ENCODE measurements around the gene API5.
"Not testable (repeated sequence)": the region's sequence is repeated elsewhere in the genome, so short reads cannot be mapped to it uniquely, and the experiment has no call there.

API5 gene

GRCh38 chr11:43328482-43328881 lies 16.7 kb downstream of the API5 start:
- H3K4me3 ChIP-seq, result no peak overlapping the region
- no peak overlapping the region for H3K27ac ChIP-seq
- TF ChIP-seq CTCF (IDR thresholded peaks at IDR 0.05), result no peak
- DNase-seq (ENCODE audit: low spot score), result no peak

GRCh38 chr11:43341159-43341558 lies 29.4 kb downstream of the API5 start:
- no peak for TF ChIP-seq CTCF (IDR thresholded peaks at IDR 0.05)
- H3K4me3 ChIP-seq, result no peak overlapping the region
- H3K27ac ChIP-seq, result no peak overlapping the region
- DNase-seq (ENCODE audit: low spot score), result no peak

GRCh38 chr11:43351426-43351825 lies 39.6 kb downstream of the API5 start:
- H3K27ac ChIP-seq; H3K4me3 ChIP-seq; DNase-seq (ENCODE audit: low spot score): not testable (repeated sequence)

- DNase-seq (ENCODE audit: low spot score), result no peak
- Histone ChIP-seq H3K4me3 (no peak overlapping the region), H3K27ac (no peak overlapping the region)
- no peak for TF ChIP-seq CTCF (IDR thresholded peaks at IDR 0.05)
Measured at GRCh38 chr11:43354311-43354710, 42.5 kb downstream of the API5 start.

- DNase-seq (ENCODE audit: low spot score), result no peak
- Histone ChIP-seq H3K4me3 (no peak overlapping the region), H3K27ac (no peak overlapping the region)
- TF ChIP-seq CTCF (IDR thresholded peaks at IDR 0.05), result no peak
Measured at GRCh38 chr11:43356336-43356735, 44.5 kb downstream of the API5 start.

- H3K27ac ChIP-seq, result peak overlapping the region; percentile 87 to 95
- no peak for DNase-seq (ENCODE audit: low spot score)
- TF ChIP-seq CTCF (IDR thresholded peaks at IDR 0.05), result no peak
- peak overlapping the region; percentile 96 for H3K4me3 ChIP-seq
Measured at GRCh38 chr11:43358279-43358800, 46.5 kb downstream of the API5 start.

- no peak for TF ChIP-seq CTCF (IDR thresholded peaks at IDR 0.05)
Measured at GRCh38 chr11:43358801-43359421, 47.1 kb downstream of the API5 start, which contains the start of gene TTC17. Gene TTC17, plus strand, starts transcription at chr11:43358920. Its CDS starts 35 bp downstream, at chr11:43358955.

More at GRCh38 chr11:43358801-43359421, 47.1 kb downstream of the API5 start, which contains the start of gene TTC17:
- Histone ChIP-seq H3K27ac (peak within 1 kb of the TSS; percentile 87 to 95), H3K4me3 (peak within 1 kb of the TSS; percentile 96)
- peak; percentile 95 for DNase-seq (ENCODE audit: low spot score)
